Fibroblast of villous mesenchyme (primary cell): ENCODE results near the gene CPN1. TPM values are rescaled to one million over a fixed set of nuclear protein-coding genes. Genes with fewer than 3 reads are reported as not detected.

Source experiments
- DNase-seq: peaks from one replicate; pipeline ENCODE4 v3.0.0-alpha.2; 2010; ENCODE audit warnings: low read depth
- H3K4me3 ChIP-seq: 2 replicates; pipeline ENCODE4 v1.5.1; 2011; ENCODE audit warnings: low read depth, mild to moderate bottlenecking, low read length
- total RNA-seq: library from RNA; depleted of rRNA; stranded (reverse); fragments of >200 nt; gene quantifications from 2 replicates; pipeline ENCODE4 v1.2.3, GENCODE V29; 2012
- TF ChIP-seq, protein P1 (sequence below): IDR thresholded peaks from 2 replicates; pipeline ENCODE4 v1.5.1; 2012; ENCODE audit warnings: low read depth, mild to moderate bottlenecking, low read length; ENCODE audit not compliant: insufficient read depth

CPN1 gene
- total RNA-seq, 1 donor, result not detected

DNA sequence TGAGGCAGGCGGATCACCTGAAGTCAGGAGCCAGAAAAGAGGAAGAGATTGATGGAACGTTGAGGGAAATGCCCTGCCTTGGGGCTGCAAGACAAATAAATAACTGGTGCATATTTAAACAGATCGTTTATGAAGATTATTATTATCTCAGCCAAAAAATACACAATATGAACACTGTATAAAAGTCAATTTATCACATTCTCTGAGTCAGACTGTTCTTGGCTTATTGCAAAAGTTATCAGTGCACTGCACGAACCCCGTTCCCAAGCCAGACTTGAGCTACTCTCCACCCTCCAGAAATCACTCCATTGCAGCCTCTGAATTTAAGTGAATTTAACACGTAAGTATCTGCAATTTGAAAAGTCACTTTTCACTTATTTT is 73.5 kb downstream of the CPN1 start:
- TF ChIP-seq, protein P1, sequence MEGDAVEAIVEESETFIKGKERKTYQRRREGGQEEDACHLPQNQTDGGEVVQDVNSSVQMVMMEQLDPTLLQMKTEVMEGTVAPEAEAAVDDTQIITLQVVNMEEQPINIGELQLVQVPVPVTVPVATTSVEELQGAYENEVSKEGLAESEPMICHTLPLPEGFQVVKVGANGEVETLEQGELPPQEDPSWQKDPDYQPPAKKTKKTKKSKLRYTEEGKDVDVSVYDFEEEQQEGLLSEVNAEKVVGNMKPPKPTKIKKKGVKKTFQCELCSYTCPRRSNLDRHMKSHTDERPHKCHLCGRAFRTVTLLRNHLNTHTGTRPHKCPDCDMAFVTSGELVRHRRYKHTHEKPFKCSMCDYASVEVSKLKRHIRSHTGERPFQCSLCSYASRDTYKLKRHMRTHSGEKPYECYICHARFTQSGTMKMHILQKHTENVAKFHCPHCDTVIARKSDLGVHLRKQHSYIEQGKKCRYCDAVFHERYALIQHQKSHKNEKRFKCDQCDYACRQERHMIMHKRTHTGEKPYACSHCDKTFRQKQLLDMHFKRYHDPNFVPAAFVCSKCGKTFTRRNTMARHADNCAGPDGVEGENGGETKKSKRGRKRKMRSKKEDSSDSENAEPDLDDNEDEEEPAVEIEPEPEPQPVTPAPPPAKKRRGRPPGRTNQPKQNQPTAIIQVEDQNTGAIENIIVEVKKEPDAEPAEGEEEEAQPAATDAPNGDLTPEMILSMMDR, result no peak
- peak overlapping the region; percentile 93 for H3K4me3 ChIP-seq
- peak; percentile 80 for DNase-seq

GRCh38 chr10:100007231-100008141 is 74.2 kb downstream of the CPN1 start:
- TF ChIP-seq, protein P1, result no peak
- DNase-seq, result peak; percentile 38
- peak overlapping the region; percentile 93 for H3K4me3 ChIP-seq

GRCh38 chr10:100006243-100006886 is 75.3 kb downstream of the CPN1 start:
- TF ChIP-seq, protein P1, result no peak

GRCh38 chr10:100004805-100005510 is 76.7 kb downstream of the CPN1 start:
- no peak for DNase-seq
- H3K4me3 ChIP-seq, result peak overlapping the region; percentile 27
- TF ChIP-seq, protein P1, result no peak

More at GRCh38 chr10:100006243-100006886, 75.3 kb downstream of the CPN1 start:
- peak; percentile 96 for DNase-seq
- H3K4me3 ChIP-seq, result peak overlapping the region; percentile 93

- TF ChIP-seq, protein P1, result no peak
- no peak overlapping the region for H3K4me3 ChIP-seq
- no peak for DNase-seq
Observed at GRCh38 chr10:100000109-100000644, 81.5 kb downstream of the CPN1 start.

GRCh38 chr10:99999319-100000108 is 82.2 kb downstream of the CPN1 start:
- TF ChIP-seq, protein P1, result no peak
- H3K4me3 ChIP-seq, result no peak overlapping the region
- no peak for DNase-seq
